HG03103 (cell line): ENCODE measurements around the gene RFC3.
"Not testable (repeated sequence)": the region's sequence is repeated elsewhere in the genome, so short reads cannot be mapped to it uniquely, and the experiment has no call there.

Source experiments
- ATAC-seq: cut with Tn5 transposase; IDR thresholded peaks from one replicate; pipeline ENCODE4 v1.9.1; 2021; ENCODE audit warnings: low read depth; ENCODE audit not compliant: unreplicated experiment

Gene RFC3

GRCh38 chr13:33806470-33807248, 11.3 kb upstream of the RFC3 start:
- ATAC-seq, result no peak

- ATAC-seq, result not testable (repeated sequence)
Observed at GRCh38 chr13:33812829-33813228, 5.1 kb upstream of the RFC3 start.

GRCh38 chr13:33815011-33815550, 2.9 kb upstream of the RFC3 start:
- no peak for ATAC-seq

- ATAC-seq, result no peak
Observed at GRCh38 chr13:33816912-33817311, 1.0 kb upstream of the RFC3 start.

- ATAC-seq, result peak; percentile 5
Observed at GRCh38 chr13:33817513-33817900, 442 bp upstream of the RFC3 start.

- no peak for ATAC-seq
Observed at GRCh38 chr13:33825083-33825482, 7.1 kb downstream of the RFC3 start.

GRCh38 chr13:33827139-33827538, 9.2 kb downstream of the RFC3 start:
- ATAC-seq, result no peak

- no peak for ATAC-seq
Observed at GRCh38 chr13:33828431-33829129, 10.6 kb downstream of the RFC3 start.

- ATAC-seq, result no peak
Observed at GRCh38 chr13:33832872-33833271, 14.9 kb downstream of the RFC3 start.

- ATAC-seq, result no peak
Observed at GRCh38 chr13:33838647-33839046, 20.7 kb downstream of the RFC3 start.

- ATAC-seq, result no peak
Observed at GRCh38 chr13:33840402-33840801, 22.5 kb downstream of the RFC3 start.

- no peak for ATAC-seq
Observed at GRCh38 chr13:33842207-33842606, 24.3 kb downstream of the RFC3 start.

GRCh38 chr13:33842986-33843385, 25.0 kb downstream of the RFC3 start:
- no peak for ATAC-seq

GRCh38 chr13:33845572-33846302, 27.8 kb downstream of the RFC3 start:
- no peak for ATAC-seq

- no peak for ATAC-seq
Observed at GRCh38 chr13:33846303-33847062, 28.5 kb downstream of the RFC3 start.

GRCh38 chr13:33849211-33849610, 31.3 kb downstream of the RFC3 start:
- ATAC-seq, result no peak

GRCh38 chr13:33855371-33855895, 37.5 kb downstream of the RFC3 start:
- ATAC-seq, result no peak

GRCh38 chr13:33859691-33860303, 41.8 kb downstream of the RFC3 start:
- no peak for ATAC-seq

GRCh38 chr13:33860526-33860925, 42.6 kb downstream of the RFC3 start:
- ATAC-seq, result no peak

GRCh38 chr13:33862016-33862415, 44.1 kb downstream of the RFC3 start:
- ATAC-seq, result no peak
